Jurkat, Clone E6-1 (cell line): ENCODE data around the gene FRMD6.

Experiments
- DNase-seq: peaks from one replicate; pipeline ENCODE4 v3.0.0-alpha.2; 2011; ENCODE audit warnings: low read depth, low spot score
- H3K4me3 ChIP-seq: 2 replicates; pipeline ENCODE4 v1.5.1; 2011; ENCODE audit warnings: mild to moderate bottlenecking, low read length, control low read depth, moderate library complexity

Gene FRMD6

GRCh38 chr14:51658441-51659173 lies 6.9 kb downstream of the FRMD6 start:
- no peak for DNase-seq
- no peak overlapping the region for H3K4me3 ChIP-seq

GRCh38 chr14:51660741-51661140 lies 9.0 kb downstream of the FRMD6 start:
- H3K4me3 ChIP-seq: no peak overlapping the region
- DNase-seq: no peak

GRCh38 chr14:51661504-51661903 lies 9.8 kb downstream of the FRMD6 start:
- H3K4me3 ChIP-seq: no peak overlapping the region
- no peak for DNase-seq

GRCh38 chr14:51663783-51664326 lies 12.1 kb downstream of the FRMD6 start:
- no peak overlapping the region for H3K4me3 ChIP-seq
- DNase-seq: no peak

- no peak for DNase-seq
- no peak overlapping the region for H3K4me3 ChIP-seq
These were observed 14.4 kb downstream of the FRMD6 start for GRCh38 chr14:51666070-51666469.

- DNase-seq: no peak
- H3K4me3 ChIP-seq: no peak overlapping the region
These were observed 15.1 kb downstream of the FRMD6 start for GRCh38 chr14:51666826-51667225.

- H3K4me3 ChIP-seq: no peak overlapping the region
- no peak for DNase-seq
These were observed 17.2 kb downstream of the FRMD6 start for GRCh38 chr14:51668870-51669269.

GRCh38 chr14:51674294-51675002 lies 22.7 kb downstream of the FRMD6 start:
- no peak overlapping the region for H3K4me3 ChIP-seq
- DNase-seq: no peak

- no peak for DNase-seq
- H3K4me3 ChIP-seq: no peak overlapping the region
These were observed 24.8 kb downstream of the FRMD6 start for GRCh38 chr14:51676549-51676948.

- DNase-seq: no peak
- H3K4me3 ChIP-seq: no peak overlapping the region
These were observed 25.6 kb downstream of the FRMD6 start for GRCh38 chr14:51677266-51677665.

- no peak overlapping the region for H3K4me3 ChIP-seq
- no peak for DNase-seq
These were observed 26.0 kb downstream of the FRMD6 start for GRCh38 chr14:51677738-51678137.

GRCh38 chr14:51680031-51680430 lies 28.3 kb downstream of the FRMD6 start:
- no peak overlapping the region for H3K4me3 ChIP-seq
- no peak for DNase-seq

- H3K4me3 ChIP-seq: no peak overlapping the region
- no peak for DNase-seq
These were observed 29.7 kb downstream of the FRMD6 start for GRCh38 chr14:51681411-51681810.

- no peak for DNase-seq
- no peak overlapping the region for H3K4me3 ChIP-seq
These were observed 30.7 kb downstream of the FRMD6 start for GRCh38 chr14:51682411-51682810.

- DNase-seq: no peak
- H3K4me3 ChIP-seq: no peak overlapping the region
These were observed 33.0 kb downstream of the FRMD6 start for GRCh38 chr14:51684760-51685159.

GRCh38 chr14:51691176-51691575 lies 39.5 kb downstream of the FRMD6 start:
- no peak for DNase-seq
- no peak overlapping the region for H3K4me3 ChIP-seq

- H3K4me3 ChIP-seq: no peak overlapping the region
- no peak for DNase-seq
These were observed 40.9 kb downstream of the FRMD6 start for GRCh38 chr14:51692646-51693045.

GRCh38 chr14:51697848-51698247 lies 46.1 kb downstream of the FRMD6 start:
- no peak for DNase-seq
- H3K4me3 ChIP-seq: no peak overlapping the region

GRCh38 chr14:51701951-51702350 lies 50.2 kb downstream of the FRMD6 start:
- no peak for DNase-seq
- no peak overlapping the region for H3K4me3 ChIP-seq

GRCh38 chr14:51703787-51704186 lies 52.1 kb downstream of the FRMD6 start:
- DNase-seq: no peak
- H3K4me3 ChIP-seq: no peak overlapping the region

GRCh38 chr14:51704545-51704944 lies 52.8 kb downstream of the FRMD6 start:
- H3K4me3 ChIP-seq: no peak overlapping the region
- no peak for DNase-seq
